ENCODE results near the gene PRSS57.
"Not testable (repeated sequence)": the region's sequence is repeated elsewhere in the genome, so short reads cannot be mapped to it uniquely, and the experiment has no call there.

PRSS57 gene

DNA sequence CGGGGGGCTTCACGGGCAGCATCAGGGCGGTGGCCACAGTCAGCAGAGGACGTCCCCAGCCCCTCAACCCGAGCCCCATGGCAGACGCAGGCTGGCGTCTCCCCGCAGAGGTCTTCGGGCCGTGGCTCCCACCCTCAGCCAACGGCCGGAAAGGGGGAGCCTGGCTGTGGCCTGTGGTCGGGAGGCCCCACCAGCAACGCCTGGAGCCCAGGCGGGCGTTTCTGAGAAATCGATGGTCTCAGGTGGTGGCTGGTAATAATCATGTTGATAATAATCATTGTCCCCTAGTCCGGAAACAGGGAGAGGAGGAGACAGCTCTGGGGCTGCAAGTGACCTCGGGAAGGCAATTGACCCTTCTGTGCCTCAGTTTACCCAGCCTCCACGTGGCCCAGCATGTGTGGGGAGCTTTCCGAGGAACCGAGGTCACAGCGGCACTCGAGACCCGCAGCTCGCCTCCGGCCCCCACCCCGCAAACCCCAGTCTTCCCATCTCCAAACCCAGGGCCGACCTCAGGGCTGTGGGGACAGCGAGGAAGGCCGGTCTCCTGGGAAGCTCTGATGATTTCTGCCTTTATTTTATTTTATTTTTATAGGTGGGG, at the start of gene PRSS57:
Gene PRSS57, minus strand, starts transcription at position 101 of the 598 bp plus-strand sequence. Its CDS starts 22 bp downstream, at position 79.
- DNase-seq (ENCODE audit: low read depth): no peak

DNA sequence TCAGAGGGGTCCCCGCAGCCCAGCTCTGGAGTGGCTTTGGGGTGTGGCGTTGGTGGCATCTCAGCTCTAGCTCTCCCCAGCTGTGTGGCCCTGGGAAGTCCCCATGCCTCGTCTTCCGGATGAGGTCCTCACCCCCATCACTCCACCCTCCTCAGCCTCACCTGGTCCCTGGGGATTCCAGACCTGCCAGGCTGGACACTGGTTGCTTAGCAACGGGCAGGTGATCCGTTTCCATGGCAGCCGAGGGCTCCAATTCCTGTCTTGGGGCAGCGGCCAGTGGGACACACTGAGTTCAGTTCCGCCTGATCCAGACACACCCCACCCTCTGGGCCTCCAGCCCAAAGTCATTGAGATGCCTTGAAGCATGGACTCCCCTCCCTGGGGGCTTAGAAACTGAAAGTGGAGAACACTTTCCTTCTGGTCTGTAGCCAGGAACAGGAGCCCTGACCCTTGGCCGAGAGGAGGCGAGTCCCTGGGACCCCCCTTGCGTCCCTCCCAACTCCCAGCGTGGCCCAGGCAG, 48.0 kb upstream of the PRSS57 start:
- DNase-seq (ENCODE audit: low read depth): no peak

DNA sequence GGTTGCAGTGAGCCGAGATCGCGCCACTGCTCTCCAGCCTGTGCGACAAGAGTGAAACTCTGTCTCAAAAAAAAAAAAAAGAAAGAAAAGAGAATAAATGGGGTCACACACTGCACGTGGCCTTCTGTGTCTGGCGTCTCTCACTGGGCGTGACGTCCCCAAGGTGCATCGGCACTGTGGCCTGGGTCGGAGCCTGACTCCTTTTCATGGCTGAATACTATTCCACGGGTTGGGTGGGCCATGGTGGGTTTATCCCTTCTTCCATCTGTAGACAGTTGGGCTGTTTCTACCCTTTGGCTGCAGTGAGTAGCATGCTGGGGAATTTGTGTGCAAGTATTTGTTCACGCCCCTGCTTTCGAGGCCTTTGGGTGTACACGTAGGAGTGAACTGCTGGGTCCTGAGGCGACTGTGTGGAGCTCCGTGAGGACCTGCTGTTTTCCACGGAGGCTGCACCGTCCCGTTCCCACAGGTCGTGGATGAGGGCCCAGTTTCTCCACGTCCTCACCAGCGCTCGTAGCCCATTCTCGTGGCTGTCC, 47.4 kb upstream of the PRSS57 start:
- DNase-seq (ENCODE audit: low read depth): no peak

DNA sequence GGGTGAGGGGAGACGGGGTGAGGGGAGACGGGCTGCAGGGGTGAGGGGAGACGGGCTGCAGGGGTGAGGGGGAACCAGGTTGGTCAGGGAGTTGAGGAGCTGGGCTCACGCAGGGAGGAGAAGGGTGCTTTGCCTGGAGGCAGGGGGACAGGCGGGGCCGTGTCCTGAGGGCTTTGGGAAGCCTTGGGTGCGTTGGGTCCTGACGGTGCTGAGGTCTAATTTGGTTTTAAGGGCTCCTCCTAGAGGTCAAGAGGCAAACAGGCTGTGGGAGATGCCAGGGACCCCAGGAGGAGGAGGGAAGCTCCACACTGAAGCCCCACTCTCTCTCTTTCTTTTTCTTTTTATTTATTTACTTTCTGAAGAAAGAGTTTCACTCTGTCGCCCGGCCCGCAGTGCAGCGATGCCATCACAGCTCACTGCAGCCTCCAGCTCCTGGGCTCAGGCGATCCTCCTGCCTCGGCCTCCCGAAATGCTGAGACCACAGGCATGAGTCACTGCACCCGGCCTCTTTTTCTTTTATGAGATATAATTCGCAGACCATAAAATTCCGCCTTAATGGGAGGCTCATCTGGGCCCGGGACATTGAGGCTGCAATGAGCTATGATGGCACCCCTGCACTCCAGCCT, 46.4 kb upstream of the PRSS57 start:
- DNase-seq (ENCODE audit: low read depth): no peak

DNA sequence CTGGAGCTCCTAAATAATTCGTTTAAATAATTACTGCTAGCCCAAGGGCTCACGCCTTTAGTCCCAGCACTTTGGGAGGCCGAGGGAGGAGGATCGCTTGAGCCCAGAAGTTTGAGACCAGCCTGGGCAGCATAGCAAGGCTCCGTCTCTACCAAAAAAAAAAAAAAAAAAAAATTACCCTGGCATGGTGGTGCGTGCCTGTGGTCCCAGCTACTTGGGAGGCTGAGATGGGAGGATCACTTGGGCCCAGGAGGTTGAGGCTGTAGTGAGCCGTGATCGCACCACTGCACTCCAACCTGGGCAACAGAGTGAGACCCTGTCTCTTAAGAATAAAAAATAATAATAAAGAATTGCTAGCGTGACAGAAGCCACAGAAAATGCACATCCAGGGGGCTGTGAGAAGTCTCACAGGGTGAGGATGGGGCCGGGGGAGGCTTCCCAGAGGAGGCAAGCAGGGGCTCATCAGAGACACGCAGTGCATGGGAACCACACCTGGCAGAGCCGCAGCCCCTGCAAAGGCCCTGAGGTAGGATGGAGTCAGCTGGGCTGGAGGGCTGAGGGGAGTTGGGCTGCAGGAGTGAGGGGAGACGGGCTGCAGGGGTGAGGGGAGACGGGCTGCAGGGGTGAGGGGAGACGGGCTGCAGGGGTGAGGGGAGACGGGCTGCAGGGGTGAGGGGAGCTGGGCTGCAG, 45.7 kb upstream of the PRSS57 start:
- DNase-seq (ENCODE audit: low read depth): not testable (repeated sequence)

DNA sequence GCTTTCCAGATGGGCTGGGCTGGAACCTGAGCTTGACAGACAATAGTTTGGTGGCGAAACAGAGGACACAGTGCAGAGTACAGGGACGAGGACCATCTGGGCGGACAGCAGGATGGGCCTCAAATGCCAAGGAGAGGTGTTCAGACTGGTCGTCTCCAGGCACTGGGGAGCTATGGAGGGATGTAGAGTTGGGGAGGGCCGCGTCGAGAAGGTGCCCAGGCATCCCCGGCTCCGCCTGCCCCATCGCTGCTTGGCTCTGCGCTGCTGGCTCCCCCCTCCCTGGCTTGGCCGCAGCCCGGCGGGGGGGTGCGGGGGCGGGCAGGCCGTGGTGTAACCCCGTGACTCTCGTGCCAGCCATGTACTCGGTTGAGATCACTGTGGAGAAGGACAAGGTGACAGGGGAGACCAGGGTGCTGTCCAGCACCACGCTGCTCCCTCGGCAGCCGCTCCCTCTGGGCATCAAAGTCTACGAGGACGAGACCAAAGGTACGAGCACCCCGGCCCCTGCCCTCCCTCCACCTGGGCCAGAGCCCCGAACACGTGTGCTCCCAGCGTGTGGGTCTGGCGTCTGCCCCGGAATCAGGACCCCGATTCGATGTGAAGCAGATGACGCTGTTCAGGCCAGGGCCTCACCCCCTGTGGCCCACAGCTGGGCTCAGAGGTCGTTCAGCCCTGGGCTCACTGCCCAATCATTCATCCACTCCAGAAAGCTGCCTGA, 44.9 kb upstream of the PRSS57 start:
- no peak for DNase-seq (ENCODE audit: low read depth)

DNA sequence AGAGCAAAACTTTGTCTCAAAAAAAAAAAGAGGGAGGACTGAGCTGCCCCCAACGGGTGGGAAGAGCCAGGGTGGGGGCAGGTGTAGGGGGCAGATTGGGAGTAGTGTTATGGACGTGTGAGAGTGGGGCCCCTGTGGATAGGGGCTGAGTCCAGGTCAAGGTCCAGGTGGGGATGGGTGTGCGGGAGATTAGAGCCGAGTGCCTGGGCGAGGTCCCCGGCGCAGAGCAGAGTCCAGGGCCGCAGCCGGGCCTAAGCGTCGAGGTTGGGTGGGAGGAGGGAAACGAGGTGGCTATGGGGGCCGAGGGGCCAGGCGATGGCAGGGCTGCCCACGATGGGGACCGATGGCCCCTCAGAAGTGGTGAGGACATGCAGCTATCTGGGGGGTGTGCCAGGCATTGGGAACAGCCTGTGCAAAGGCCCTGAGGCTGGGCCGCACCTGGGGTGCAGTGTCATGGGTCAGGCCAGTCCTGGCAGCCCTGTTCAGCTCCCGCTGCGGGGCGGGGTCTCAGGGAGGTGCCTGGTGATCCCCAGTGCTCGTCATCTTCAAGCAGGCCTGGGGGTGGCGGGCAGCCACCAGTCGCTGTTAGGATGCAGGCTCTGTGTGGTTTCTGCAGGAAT, 43.4 kb upstream of the PRSS57 start:
- no peak for DNase-seq (ENCODE audit: low read depth)

DNA sequence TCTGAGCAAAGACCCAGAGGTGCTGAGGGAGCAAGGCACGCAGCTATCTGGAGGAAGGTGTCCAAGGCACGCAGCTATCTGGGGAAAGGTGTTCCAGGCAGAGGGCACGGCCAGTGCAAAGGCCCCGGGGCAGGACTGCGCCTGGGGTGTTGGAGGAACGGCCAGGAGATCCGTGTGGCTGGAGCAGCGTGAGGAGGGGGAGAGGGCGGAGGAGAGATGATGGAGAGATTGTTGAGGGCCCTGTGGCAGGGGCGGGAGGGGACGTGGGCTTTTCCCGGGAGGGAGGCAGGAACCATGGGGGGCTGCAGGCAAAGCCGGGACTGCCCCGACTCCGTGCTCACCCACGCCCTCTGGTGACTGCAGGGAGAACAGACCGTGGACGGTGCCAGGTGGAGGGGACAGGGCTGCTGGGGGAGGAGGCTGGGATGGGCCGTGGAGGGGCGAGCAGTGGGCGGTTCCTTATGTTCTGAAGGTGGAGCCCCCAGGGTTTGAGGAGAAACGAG, 42.4 kb upstream of the PRSS57 start:
- DNase-seq (ENCODE audit: low read depth): peak; percentile 49

DNA sequence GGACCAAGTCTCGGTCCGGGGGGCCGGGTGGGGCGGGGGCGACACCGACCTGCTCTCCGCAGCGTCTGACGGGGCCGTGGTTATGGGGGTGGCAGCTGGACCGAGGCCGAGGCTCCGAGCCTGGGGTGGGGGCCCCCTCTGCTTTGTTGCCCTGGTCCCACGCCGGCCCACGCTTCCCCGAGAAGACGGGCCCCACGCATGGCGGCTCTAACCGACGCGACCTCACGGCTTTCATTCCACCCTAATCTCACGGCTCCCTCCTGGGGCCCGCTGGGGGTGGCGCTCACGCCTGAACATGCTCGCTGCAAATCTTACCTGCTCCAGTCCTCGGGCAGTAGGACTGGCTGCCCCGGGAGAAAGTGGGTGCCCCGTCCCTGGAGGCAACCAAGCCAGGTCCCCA, 40.9 kb upstream of the PRSS57 start:
- no peak for DNase-seq (ENCODE audit: low read depth)

DNA sequence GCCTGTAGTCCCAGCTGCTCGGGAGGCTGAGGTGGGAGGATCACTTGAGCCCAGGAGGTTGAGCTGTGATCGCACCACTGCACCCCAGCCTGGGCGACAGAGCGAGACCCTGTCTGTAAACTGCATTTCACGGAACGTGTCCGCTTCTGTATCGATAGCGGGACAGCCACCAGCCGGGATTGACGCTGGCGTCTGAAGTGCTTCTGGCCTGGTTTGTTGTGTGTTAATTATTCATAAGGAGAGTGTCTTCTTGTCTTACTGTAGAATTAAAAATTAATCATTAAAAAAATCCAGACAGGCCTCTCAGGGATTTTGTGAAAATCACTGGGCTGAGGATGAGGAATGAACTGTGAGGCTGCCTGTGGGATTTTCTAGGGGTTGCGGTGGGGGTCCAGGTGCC, 39.5 kb upstream of the PRSS57 start:
- DNase-seq (ENCODE audit: low read depth): no peak

DNA sequence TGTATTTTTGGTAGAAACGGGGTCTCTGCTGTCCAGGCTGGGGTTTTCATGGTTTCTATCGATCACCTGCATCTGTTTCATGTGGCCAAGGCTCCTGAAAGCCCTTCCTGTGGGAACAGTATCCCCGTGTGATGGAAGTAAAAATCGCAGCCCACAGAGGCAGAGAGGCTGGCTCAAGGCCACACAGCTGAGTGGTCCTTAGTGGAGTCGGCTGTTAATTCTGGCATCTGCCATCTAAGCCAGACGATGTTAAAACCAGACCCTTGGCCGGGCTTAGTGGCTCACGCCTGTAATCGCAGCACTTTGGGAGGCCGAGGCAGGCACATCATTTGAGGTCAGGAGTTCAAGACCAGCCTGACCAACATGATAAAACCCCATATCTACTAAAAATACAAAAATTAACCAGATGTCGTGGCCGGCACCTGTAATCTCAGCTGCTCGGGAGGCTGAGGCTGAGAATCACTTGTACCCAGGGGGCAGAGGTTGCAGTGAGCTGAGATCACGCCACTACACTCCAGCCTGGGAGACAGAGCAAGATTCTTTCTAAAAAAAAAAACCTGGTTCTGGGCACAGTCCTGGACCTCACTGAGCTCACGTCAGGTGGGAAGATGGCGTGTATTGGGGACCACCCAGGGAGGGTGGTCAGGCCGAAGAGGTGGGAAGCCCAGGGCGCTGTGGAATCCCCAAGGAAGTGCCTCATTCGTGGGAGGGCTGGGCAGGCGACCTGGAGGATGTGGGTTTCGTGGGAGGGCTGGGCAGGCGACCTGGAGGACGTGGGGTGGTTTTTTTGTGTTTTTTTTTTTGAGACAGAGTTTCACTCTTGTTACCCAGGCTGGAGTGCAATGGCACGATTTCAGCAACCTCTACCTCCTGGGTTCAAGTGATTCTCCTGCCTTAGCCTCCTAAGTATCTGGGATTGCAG, 37.2 kb upstream of the PRSS57 start:
- DNase-seq (ENCODE audit: low read depth): no peak

DNA sequence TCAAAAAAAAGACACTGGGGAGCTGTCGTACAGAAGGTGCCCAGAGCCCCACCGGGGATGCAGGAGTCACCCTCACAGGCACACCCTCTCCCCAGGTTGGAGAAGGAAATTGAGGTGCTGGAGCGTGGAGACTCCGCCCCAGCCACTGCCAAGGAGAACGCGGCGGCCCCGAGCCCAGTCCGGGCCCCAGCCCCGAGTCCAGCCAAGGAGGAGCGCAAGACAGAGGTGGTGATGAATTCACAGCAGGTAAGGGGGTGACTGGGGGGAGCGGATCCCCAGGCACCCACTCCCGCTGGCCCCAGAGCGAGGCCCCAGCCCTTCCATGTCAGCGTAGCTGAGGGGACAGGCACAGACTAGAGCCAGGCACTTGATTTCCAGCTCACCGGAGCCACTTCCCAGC, 35.7 kb upstream of the PRSS57 start:
- DNase-seq (ENCODE audit: low read depth): no peak

DNA sequence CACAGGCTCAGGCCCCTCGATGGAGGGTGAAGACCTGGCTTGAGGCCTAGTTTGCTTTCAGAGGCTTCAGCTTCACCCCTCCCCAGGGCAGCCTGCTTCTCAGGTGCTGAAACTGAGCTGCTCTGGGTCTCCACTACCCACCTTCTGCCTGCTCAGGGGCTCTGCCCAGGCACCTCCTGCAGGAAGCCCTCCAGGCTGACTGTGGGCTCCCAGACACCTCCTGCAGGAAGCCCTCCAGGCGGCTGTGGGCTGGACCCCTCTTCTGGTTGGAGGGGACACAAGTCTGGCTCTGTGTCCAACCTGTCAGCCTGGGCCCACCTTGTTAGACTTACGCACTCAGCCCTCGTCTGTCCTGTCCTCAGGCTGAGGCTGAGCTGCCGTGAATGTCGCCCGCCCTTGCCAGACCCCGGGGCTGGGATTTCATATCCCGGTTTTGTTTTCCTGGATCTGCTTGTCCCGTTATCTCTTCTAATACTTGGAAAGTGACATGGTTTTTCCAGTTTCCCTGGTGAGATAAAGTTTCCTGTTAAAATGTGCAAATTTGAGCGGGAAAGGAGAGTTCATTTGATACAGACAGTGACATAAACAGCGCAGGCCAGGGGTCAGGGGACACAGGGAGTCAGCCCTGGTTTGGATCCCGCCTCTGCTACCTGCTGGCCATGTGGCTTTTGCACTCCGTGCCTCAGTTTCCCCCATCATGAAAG, 34.9 kb upstream of the PRSS57 start:
- DNase-seq (ENCODE audit: low read depth): no peak

DNA sequence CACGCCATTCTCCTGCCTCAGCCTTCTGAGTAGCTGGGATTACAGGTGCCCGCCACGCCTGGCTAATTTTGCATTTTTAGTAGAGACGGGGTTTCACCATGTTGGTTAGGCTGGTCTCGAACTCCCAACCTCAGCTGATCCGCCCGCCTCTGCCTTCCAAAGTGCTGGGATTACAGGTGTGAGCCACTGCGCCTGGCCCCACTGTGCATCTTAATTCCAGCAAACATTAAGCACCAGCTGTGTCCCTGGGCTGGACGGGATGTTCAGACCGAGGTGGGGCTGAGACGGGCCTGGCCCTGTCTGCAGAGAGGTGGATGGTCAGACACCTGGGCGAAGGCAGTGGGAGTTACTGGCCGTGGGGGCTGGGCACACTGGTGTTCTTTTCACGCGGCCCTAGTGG, 34.3 kb upstream of the PRSS57 start:
- not testable (repeated sequence) for DNase-seq (ENCODE audit: low read depth)

DNA sequence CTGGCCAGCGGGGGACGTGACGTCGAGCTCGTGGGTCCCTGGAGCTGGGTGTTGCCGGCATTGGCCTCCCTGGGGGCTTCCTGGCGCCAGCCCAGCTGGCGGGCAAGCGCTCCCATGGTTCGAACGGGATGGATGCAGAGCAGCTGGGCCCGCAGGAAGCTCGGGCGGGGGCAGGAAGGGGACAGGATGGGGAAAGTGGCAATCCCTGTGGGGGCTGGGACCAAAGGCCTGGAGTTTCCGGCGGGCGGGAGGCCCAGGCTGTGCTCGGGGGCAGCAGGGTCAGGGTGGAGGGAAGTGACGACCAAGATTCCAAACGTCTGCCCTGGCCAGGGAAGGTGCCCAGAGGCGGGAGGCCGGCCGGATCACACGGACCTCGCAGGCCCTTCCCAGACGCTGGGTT, 32.8 kb upstream of the PRSS57 start:
- DNase-seq (ENCODE audit: low read depth): no peak

DNA sequence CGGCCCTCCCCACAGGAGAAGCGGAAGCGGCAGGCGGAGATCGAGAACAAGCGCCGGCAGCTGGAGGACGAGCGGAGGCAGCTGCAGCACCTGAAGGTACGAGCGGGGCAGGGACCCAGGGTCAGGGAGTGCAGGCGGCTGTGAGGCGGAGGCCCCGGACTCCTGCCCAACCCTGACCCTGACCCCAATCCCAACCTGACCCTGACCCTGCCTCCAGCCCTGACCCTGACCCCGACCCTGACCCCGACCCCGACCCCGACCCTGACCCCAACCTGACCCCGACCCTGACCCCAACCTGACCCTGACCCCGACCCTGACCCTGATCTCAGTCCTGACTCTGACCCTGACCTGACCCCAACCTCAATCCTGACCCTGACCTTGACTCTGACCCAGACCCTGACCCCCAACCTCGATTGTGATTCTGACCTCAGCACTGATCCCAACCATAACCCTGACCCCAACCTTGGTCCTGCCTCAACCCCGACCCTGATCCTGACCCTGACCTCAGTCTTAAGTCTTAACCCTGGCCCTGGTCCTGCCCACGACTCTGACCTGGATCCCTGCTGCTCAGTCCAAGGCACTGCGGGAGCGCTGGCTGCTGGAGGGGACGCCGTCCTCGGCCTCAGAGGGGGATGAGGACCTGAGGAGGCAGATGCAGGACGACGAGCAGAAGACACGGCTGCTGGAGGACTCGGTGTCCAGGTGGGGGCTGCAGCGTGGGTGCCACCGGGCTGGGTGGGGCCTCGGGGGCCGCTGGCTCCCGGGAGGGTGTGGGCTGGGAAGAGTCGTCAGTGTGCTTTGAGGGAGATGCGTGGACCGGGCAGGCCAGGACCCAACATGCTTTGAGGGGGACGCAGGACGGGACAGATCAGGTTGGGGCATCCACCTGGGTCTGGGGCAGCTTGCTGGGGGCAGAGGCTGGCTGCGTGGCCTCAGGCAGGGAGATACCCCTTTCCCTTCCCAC, 32.0 kb upstream of the PRSS57 start:
- no peak for DNase-seq (ENCODE audit: low read depth)

DNA sequence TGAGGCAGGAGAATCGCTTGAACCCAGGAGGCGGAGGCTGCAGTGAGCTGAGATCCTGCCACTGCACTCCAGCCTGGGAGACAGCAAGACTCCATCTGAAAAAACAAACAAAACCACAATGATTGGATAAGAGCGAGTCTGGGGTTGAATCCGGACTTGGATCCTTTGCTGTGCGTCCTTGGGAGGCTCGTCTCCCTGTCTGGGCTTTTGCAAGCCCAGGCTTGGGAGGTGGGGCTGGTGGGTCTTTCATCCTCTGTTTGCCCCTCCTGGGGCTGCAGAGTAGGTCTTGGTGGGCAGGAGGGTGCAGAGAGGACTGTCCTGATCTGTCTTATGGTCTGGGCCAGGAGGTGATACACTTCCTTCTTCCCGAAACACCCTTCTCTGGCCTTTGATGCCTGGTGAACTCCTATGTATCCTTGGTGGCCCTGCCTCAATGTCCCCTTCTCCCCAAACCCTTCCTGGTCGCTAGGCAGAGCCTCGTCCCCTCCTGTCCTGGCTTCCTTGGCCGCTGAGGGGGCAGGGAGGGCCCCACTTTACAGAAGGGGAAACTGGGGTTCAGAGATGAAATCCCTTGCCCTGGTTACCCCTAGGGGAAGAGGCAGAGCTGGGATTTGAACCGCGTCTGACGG, 30.3 kb upstream of the PRSS57 start:
- DNase-seq (ENCODE audit: low read depth): no peak

DNA sequence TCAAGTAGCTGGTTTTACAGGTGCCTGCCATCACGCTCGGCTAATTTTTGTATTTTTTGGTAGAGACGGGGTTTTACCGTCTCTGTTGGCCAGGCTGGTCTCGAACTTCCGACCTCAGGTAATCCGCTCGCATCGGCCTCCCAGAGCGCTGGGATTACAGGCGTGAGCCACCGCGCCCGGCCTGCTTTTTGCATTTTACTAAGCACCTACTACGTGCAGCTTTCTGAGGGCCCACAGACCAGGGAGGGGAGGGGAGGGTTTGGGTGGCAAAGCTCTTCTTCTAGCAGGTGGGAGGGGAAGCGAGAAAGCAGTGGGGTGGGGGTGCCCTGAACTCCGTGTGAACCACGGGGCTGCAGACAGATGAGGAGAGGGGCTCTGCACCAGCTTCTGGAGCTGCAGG, 28.5 kb upstream of the PRSS57 start:
- DNase-seq (ENCODE audit: low read depth): no peak

Measured in activated T-cell treated with anti-CD3 and anti-CD28 coated beads for 48 hours (primary cell).